Body of pancreas (tissue), 4 donors: Measurements from ENCODE around the gene SLC26A5.

Source experiments
- CTCF ChIP-seq, 7 experiments: fragments of 450-650 bp in 4 of 7; fragments of 200-600 bp in 3 of 7; sonication (generic) in 3 of 7; IDR thresholded peaks; one replicate each; pipeline ENCODE4 v1.5.1; 2016 to 2019; ENCODE audit warnings: antibody characterized with exemption in 7 of 7
- POLR2A ChIP-seq, 3 donors: fragments of 450-650 bp; IDR thresholded peaks; one replicate each; pipeline ENCODE4 v1.6.1; 2016; ENCODE audit warnings: antibody characterized with exemption in 3 of 3, mild to moderate bottlenecking in 2 of 3

- TF ChIP-seq CTCF (IDR thresholded peaks at IDR 0.05) (no peak), POLR2A (IDR thresholded peaks at IDR 0.05) (no peak)
Observed at GRCh38 chr7:103396471-103396870, 49.5 kb downstream of the SLC26A5 start.
